Measurements from ENCODE around the gene KRTAP10-2. TPM values are rescaled to one million over a fixed set of nuclear protein-coding genes. Genes with fewer than 3 reads are reported as not detected.
"Not testable (repeated sequence)": the region's sequence is repeated elsewhere in the genome, so short reads cannot be mapped to it uniquely, and the experiment has no call there.

Gene KRTAP10-2
- not detected for polyA plus RNA-seq (ENCODE audit: insufficient read length)
- long read RNA-seq, donor 1 = 0 reads
- long read RNA-seq, donor 2 = 0 reads
- long read RNA-seq, donor 3 = 0 reads
- long read RNA-seq, donor 4 = 0 reads
- long read RNA-seq, donor 5 = 0 reads
- long read RNA-seq, donor 6 = 0 reads
- long read RNA-seq, donor 7 = 0 reads
- long read RNA-seq, donor 8 = 0 reads

DNA sequence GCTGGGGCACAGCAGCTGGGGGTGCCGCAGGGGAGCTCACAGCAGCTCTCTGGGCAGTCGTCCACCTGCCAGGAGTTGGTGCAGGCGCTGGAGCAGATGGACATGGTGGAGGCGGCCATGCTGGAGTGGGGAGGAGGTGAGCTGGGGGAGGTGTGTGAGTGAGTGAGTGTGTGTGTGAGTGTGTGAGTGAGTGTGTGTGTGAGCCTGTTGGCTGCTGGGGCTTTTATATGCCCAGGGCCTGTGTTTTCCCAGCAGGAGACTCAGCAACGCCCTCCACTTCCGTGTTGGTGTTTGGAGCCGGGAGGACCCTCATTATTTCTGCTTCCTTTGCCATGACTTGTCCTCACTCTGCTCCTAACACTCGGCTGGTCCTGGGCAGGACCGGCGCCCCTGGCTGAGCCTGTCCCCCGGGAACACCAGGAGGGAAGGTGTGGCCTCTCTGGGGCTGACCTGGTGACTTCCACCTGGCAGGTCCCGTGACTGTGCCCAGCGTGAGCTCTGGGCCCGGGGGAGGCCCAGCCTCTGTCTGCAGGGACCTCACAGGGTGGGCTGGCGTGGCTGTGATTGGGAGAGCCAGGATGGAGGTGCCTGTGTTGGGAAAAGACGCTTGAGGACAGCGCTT is at the start of gene KRTAP10-2:
KRTAP10-2 (minus strand) TSS at position 166 of the 622 bp plus-strand sequence; CDS start at position 119, 47 bp downstream.
- no peak for DNase-seq

GRCh38 chr21:44601091-44601490 is 49.8 kb upstream of the KRTAP10-2 start:
- DNase-seq = not testable (repeated sequence)

DNA sequence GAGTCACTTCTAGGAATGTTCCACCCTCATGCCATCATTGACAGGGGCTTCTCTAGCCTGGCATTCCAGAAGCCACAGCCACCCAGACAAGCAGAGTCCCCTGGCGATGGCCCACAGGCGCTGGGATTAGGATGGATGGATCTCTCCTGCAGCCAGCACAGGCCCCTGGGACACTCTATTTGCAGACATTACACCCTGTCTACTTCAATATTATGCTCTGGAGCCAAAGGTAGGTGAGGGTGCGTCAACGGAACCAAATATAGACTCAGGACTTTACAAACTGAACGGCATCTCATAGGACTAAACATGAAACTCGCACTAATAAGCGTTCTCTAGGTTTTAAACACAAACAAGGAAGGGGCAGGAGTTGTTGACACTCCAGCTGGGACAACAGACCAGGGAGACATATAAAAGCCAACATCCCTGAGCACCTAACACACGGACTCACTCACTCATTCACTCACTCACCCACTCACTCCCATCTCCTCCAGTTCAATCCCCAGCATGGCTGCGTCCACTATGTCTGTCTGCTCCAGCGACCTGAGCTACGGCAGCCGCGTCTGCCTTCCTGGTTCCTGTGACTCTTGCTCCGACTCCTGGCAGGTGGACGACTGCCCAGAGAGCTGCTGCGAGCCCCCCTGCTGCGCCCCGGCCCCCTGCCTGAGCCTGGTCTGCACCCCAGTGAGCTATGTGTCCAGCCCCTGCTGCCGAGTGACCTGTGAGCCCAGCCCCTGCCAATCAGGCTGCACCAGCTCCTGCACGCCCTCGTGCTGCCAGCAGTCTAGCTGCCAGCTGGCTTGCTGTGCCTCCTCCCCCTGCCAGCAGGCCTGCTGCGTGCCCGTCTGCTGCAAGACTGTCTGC is 49.0 kb upstream of the KRTAP10-2 start, which contains the start of gene KRTAP10-7:
KRTAP10-7 (plus strand) TSS at position 480 of the 861 bp plus-strand sequence; CDS start at position 505, 25 bp downstream.
- DNase-seq = not testable (repeated sequence)

DNA sequence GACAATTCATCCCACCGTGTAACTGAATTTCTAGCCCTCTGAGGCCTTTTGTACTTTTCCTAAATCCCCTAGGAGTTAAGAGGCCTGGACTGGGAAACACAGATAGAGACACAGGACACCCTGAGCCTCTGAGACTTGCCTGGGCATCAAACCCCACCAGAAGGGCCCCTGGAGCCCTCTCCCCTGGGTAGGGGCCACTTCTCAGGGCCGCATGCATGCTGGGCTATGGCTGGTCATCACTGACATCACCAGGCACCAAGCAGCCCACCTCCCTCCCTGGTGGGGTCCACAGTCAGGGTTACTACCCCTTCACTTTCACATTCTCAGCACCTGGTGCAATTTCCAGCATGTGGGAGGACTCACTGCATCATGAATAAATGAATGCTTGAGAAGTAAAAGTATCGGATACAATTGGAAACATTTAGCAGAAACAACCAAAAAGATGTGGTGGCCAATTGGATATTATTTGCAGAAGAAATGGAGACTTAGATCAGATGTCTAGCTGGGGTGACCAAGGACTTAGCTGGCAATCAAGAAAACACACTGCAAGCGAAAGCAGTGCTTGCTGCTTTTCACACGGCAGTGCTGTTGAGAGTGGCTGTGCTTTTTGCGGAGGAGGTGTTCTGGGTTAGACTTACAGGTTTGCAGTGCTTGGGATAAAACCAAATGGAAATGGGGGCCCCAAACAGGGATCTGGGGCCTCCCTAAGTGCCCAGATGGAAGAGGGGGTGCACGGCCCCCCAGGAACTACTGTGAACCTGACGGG is 48.1 kb upstream of the KRTAP10-2 start:
- DNase-seq = no peak

DNA sequence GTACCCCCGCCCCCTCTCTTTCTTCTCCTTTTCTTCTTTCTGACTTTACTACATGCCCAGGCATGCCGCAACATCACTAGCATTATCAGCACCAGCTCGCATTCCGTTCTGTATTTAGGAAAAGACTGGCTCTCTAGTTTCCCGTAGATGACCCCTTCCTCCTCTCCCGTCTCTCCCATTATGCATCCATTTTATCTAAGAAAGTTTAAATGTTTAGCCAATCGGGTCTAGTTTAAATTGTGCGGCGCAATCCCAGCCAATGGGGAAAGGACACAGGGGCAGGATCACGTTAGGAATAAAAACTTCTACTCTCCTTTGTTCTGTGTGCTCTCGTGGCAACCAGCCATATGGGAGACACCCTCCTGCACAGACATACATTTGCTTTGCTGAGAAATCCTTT is 46.8 kb upstream of the KRTAP10-2 start:
- no peak for DNase-seq

DNA sequence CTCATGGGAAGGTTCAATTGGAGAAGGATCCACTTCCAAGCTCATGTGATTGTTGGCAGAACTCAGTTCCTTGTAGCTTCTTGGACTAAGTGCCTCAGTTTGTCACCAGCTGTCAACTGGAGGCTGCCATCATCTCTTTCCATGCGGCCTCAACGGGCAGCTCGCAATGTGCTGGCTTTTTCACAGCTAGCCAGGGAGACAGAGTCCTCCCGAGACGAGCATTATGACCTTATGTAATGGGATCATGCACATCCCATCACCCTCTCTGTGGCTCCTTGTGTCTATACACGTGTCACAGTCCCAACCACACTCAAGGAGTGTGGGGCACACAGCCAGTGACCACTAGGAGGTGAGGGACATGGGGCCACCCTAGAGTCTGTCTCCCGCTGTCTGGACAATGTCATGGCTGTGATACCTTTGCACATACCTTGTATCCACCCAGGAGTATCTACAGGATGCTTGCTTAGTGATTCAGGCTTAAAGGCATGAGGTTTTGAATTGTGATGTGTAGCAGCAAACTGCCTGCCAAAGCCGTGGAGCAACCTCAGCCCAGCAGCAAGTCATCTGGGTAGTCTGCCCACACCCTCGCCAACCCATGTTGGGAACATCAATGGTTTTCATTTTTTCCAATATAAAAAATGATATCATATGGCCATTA is 44.9 kb upstream of the KRTAP10-2 start:
- no peak for DNase-seq

- DNase-seq = no peak
Measured at GRCh38 chr21:44595524-44595923, 44.2 kb upstream of the KRTAP10-2 start.

DNA sequence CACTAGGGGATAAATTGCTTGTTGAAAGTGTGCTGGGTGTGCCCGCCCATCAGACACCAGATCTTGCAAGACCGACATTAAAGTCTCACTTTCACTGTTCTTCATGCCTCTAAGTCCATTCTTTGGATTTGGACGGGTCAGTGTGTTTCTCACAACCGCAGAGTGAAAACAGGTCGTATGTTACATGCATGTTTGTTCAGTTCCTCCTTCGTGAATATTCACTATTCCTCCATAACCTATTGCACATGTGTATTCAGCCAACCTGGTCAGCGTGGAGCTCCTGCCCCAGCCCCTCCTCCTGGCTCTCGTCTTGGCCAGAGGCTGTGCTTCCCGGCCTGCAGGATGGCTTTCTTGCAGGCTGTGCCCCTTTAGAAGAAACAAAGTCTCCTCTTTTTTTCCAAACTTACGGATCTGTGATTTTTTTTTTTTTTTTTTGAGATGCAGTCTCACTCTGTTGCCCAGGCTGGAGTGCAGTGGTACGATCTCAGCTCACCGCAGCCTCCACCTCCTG is 43.2 kb upstream of the KRTAP10-2 start:
- DNase-seq = no peak

GRCh38 chr21:44593598-44594405 is 42.5 kb upstream of the KRTAP10-2 start:
- peak; percentile 33 for DNase-seq

GRCh38 chr21:44592446-44593311 is 41.4 kb upstream of the KRTAP10-2 start, which contains the start of gene KRTAP10-6:
Gene KRTAP10-6 (minus strand): TSS chr21:44592505. CDS start chr21:44592484, 21 bp downstream.
- no peak for DNase-seq

DNA sequence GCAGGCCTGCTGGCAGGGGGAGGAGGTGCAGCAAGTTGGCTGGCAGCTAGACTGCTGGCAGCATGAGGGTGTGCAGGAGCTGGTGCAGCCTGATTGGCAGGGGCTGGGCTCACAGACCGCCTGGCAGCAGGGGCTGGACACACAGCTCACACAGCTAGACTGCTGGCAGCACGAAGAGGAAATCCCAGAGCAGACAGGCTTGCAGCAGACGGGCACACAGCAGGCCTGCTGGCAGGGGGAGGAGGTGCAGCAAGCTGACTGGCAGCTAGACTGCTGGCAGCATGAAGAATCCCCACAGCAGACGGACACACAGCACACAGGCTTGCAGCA is 40.5 kb upstream of the KRTAP10-2 start:
- not testable (repeated sequence) for DNase-seq

DNA sequence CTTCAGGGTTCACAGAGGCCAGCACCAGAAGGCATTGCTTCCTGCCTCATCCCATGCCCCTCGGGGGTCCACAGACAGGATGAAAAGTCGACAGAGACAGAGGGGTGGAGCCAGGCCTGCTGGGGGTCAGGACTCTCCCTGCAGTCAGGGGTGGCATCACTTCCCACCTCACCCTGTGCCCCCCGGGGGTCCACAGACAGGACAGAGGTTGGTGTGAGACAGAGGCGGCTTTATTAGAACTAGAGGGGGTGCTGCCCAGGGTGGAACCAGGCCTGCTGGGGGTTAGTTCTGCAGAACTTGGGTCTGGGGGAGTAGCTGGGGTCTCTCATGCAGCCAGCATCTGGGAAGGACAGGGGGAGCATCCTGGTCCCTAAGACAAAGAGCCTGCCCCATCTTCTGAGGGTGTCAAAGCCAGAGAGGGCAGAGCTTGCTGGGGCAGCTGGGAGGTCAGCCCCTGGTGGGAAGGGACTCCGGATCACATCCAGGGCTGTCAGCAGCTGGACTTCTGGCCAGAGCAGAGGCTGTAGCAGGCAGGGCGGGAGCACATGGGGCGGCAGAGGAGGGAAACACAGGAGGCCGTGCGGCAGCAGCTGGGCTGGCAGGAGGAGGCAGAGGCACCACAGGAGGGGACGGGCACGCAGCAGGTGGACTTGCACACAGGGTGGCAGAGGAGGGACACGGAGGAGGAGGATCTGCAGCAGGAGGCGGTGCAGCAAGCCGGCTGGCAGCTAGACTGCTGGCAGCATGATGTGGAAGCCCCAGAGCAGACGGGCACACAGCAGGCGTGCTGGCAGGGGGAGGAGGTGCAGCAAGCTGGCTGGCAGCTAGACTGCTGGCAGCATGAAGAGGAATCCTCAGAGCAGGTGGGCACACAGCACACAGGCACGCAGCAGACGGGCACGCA is 39.8 kb upstream of the KRTAP10-2 start:
- not testable (repeated sequence) for DNase-seq

DNA sequence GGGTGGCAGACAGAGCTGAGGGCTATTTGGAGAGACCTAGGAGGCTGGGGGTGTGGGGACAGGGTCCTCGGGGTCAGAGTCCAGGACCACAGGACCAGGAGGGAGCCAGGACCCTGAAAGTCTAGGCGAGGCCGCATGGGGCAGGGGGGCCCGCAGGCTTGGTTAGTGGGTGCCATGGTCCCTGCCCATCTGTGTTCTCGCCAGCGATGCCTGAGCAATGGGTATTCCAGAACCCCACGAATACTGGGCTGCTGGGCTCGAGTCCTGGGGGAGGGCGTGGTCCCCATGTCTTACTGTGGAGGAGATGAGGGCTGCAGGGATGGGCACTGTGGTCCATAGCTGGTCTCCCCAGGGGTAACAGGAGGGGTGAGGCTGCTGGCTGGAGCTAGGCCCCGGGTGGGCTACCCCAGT is 39.0 kb upstream of the KRTAP10-2 start:
- DNase-seq = no peak

DNA sequence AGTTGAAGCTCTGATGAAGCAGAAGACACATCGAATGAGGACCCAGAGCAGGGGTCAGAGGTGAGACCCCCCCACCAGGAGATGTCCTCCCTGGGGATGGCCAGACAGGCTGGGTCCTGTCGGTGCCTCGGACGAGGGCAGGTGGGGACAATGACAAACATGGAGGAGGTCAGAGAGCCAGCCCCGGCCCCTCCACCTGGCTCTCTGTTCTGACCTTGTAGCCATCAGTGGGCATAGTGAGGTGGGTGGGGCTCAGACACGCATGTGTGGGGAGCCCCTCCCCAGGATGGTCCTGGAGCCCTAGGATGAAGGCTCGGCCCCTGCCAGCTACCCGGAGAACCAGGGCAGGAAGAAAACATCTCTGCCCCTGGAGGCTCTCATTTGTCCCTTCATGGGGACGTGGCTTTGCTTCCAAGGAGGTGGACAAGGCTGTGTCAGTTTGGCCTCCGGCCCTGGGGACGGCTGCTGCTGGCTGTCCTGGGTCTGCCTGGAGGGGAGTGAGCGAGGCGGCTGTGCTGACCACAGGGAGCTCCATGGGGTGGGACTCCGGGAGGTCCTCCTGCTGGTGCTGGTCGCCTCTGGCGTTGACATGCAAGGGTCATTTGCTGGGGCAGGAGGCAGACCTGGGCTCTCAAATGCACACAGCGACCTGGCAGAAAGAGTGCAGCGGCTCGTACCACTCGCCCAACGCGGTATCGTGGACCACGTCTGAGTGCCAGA is 38.4 kb upstream of the KRTAP10-2 start:
- no peak for DNase-seq

DNA sequence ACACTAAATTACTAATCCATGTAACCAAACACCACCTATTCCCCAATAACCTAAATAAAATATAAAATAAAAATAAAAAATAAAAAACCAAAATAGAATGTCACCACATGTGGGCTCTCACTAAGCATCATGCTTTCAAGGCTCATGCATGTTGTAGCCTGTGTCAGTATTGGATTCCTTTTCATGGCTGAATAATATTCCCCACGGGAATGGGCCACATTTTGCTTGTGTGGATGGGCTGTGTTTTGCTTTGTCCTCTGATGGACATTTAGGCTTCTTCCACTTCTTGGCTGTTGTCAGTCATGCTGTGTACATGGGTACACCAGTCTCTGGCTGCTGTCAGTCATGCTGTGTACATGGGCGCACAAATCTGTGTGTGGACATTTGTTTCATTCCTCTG is 37.8 kb upstream of the KRTAP10-2 start:
- DNase-seq = no peak

DNA sequence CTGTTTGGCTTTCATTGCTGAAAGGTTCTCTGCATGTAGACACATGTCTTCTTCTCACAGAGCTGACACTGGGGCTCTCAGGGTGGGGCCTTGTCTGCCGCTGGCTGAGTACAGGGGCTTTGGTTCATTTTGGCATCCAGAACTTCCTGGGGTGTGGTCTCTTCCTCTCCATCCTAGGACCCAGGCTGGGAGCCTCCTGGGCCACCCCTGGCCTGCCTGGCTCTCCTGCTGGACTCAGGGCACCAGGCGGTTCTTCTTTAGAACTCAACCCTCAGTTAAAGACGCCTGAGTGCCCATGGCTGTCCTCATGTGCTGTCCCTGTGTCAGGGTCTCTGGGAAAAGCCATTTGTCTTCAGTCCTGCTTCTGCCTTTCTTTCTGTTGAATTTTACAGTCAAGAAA is 34.6 kb upstream of the KRTAP10-2 start:
- no peak for DNase-seq

DNA sequence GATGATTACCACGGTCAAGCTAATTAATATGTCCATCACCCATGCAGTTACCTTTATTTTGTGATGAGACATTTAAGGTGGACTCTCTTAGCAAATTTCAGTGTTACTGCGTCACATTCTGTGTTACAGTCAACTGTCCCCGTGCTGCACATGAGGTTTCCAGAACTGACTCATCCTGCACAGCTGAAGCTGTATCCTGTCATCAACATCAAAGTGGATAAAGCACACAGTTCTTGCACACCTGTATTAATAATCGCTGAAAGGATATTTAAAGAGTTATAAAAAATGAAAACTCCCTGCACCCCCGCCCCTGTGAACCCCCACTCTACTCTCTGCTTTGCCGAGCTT is 32.5 kb upstream of the KRTAP10-2 start:
- no peak for DNase-seq
